Stimulated activated naive B cell treated with anti-CD40 and anti-IgM and Interleukin-4, amounts not matched to agents 10 μg/mL and 1 μg/mL and 100 μg/mL, for 72 hours (primary cell): Measurements from ENCODE around the gene SCARB1.

Experiments used
- ATAC-seq, 2 donors: fragments of 150-1000 bp; cut with Tn5 transposase; replicated peaks; 2 replicates each; pipeline ENCODE4 v1.10.0; 2021; ENCODE audit warnings: moderate library complexity in 1 of 2
- DNase-seq: peaks from one replicate; pipeline ENCODE4 v3.0.0; 2021
- H3K27ac Mint-ChIP-seq: one replicate; pipeline ENCODE4 v1.8.0; 2022; ENCODE audit warnings: mild to moderate bottlenecking, mixed read lengths
- H3K27me3 Mint-ChIP-seq, 2 donors: one replicate each; pipeline ENCODE4 v1.8.0; 2022; ENCODE audit warnings: mixed read lengths in 2 of 2
- H3K36me3 Mint-ChIP-seq, 2 donors: one replicate each; pipeline ENCODE4 v1.8.0; 2022; ENCODE audit warnings: mixed read lengths in 2 of 2, mild to moderate bottlenecking in 1 of 2
- H3K4me1 Mint-ChIP-seq, 2 donors: one replicate each; pipeline ENCODE4 v1.8.0; 2022; ENCODE audit warnings: mixed read lengths in 2 of 2, mild to moderate bottlenecking in 1 of 2
- H3K4me3 Mint-ChIP-seq, 2 donors: one replicate each; pipeline ENCODE4 v1.8.0; 2022; ENCODE audit warnings: mild to moderate bottlenecking in 2 of 2, mixed read lengths in 2 of 2, moderate library complexity in 1 of 2
- H3K9me3 Mint-ChIP-seq, 2 donors: one replicate each; pipeline ENCODE4 v1.8.0; 2022; ENCODE audit warnings: mixed read lengths in 2 of 2, mild to moderate bottlenecking in 1 of 2

The SCARB1 gene

GRCh38 chr12:124848621-124849380, 14.9 kb downstream of the SCARB1 start:
- H3K36me3 Mint-ChIP-seq, result peaks cover 27 to 42% of the 10 kb centered on the region in 2 donors
- H3K27ac Mint-ChIP-seq, result peak overlapping the region; percentile 17
- H3K9me3 Mint-ChIP-seq, result no peaks in the 10 kb centered on the region
- peaks cover 16 to 18% of the 10 kb centered on the region in 2 donors for H3K4me1 Mint-ChIP-seq
- H3K27me3 Mint-ChIP-seq, result no peaks in the 10 kb centered on the region
- DNase-seq (no peak), ATAC-seq (no peak)
- no peak overlapping the region for H3K4me3 Mint-ChIP-seq

- Mint-ChIP-seq H3K9me3 (no peaks in the 10 kb centered on the region), H3K27ac (no peak overlapping the region), H3K27me3 (no peaks in the 10 kb centered on the region), H3K4me1 (peaks cover 9 to 10% of the 10 kb centered on the region in 2 donors), H3K4me3 (no peak overlapping the region), H3K36me3 (peaks cover 25 to 41% of the 10 kb centered on the region in 2 donors)
- ATAC-seq (no peak), DNase-seq (no peak)
Measured at GRCh38 chr12:124847113-124848074, 16.3 kb downstream of the SCARB1 start.

- H3K27me3 Mint-ChIP-seq, result no peaks in the 10 kb centered on the region
- ATAC-seq (no peak), DNase-seq (no peak)
- peaks cover 8 to 14% of the 10 kb centered on the region in 2 donors for H3K4me1 Mint-ChIP-seq
- peaks cover 29 to 48% of the 10 kb centered on the region in 2 donors for H3K36me3 Mint-ChIP-seq
- H3K27ac Mint-ChIP-seq, result no peak overlapping the region
- H3K4me3 Mint-ChIP-seq, result no peak overlapping the region
- no peaks in the 10 kb centered on the region for H3K9me3 Mint-ChIP-seq
Measured at GRCh38 chr12:124844411-124845397, 19.0 kb downstream of the SCARB1 start.

DNA sequence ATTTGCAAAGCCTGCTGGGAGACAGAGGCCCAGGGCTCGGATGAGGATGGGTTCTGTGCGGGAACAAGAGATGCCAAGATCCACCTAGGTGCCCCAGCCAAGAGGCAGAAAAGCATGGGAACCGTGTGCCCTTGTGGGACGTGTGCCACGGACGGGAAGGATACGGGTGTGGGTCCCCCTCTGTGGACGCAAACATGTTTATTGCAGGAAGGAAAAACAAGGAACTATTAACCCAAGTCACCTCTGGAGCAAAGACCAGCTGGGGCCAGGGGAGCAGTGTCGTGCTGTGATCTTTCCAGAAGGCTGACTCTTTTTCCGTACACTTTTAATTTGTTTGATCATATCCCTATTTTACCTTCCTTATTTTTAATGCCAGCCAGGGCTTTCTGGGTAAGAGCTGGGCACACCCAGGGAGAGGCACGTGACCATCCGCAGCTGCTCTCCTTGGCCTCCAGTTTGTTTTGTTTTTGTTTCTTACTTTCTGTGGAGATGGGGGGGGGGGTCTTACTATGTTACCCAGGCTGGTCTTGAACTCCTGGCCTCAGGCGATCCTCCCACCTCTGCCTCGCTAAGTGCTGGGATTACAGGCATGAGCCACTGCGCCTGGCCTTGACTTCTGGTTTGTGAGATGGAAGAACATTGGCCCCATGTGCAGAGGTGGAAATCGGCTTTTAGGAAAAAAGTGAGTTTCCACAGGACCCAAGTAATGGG, 20.7 kb downstream of the SCARB1 start:
- Mint-ChIP-seq H3K27ac (peak overlapping the region; percentile 49), H3K4me3 (no peak overlapping the region), H3K36me3 (peaks cover 23 to 39% of the 10 kb centered on the region in 2 donors), H3K27me3 (no peaks in the 10 kb centered on the region), H3K9me3 (no peaks in the 10 kb centered on the region), H3K4me1 (peaks cover 8 to 14% of the 10 kb centered on the region in 2 donors)
- DNase-seq (no peak), ATAC-seq (no peak)

- Mint-ChIP-seq H3K27me3 (no peaks in the 10 kb centered on the region), H3K4me3 (no peak overlapping the region), H3K9me3 (no peaks in the 10 kb centered on the region), H3K36me3 (peaks cover 23 to 41% of the 10 kb centered on the region in 2 donors), H3K4me1 (peaks cover 10 to 14% of the 10 kb centered on the region in 2 donors), H3K27ac (peak overlapping the region; percentile 49)
- ATAC-seq, result no peak
- no peak for DNase-seq
Measured at GRCh38 chr12:124842073-124842749, 21.5 kb downstream of the SCARB1 start.

DNA sequence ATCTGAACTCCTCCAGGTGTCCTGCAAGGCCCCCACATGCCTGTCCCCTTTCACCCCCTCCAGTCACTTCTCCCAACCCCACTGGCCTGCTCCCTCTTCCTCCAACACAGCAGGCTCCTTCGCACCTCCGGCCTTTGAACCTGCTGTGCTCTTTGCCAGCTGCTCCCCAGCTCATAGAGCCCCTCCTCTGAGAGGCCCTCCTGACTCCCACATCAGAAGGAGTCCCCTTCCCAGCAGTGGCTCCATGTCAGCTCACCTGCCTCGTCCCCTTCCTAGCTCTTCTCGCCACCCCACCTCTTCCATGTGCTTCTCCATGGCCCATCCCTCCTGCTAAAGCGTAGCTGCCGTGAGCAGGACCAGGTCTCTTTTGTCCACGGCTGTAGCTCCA, 22.1 kb downstream of the SCARB1 start:
- DNase-seq, result no peak
- no peaks in the 10 kb centered on the region for H3K9me3 Mint-ChIP-seq
- no peaks in the 10 kb centered on the region for H3K27me3 Mint-ChIP-seq
- H3K27ac Mint-ChIP-seq, result peak overlapping the region; percentile 47
- H3K4me3 Mint-ChIP-seq, result no peak overlapping the region
- peaks cover 11 to 13% of the 10 kb centered on the region in 2 donors for H3K4me1 Mint-ChIP-seq
- H3K36me3 Mint-ChIP-seq, result peaks cover 23 to 39% of the 10 kb centered on the region in 2 donors
- ATAC-seq, result no peak

DNA sequence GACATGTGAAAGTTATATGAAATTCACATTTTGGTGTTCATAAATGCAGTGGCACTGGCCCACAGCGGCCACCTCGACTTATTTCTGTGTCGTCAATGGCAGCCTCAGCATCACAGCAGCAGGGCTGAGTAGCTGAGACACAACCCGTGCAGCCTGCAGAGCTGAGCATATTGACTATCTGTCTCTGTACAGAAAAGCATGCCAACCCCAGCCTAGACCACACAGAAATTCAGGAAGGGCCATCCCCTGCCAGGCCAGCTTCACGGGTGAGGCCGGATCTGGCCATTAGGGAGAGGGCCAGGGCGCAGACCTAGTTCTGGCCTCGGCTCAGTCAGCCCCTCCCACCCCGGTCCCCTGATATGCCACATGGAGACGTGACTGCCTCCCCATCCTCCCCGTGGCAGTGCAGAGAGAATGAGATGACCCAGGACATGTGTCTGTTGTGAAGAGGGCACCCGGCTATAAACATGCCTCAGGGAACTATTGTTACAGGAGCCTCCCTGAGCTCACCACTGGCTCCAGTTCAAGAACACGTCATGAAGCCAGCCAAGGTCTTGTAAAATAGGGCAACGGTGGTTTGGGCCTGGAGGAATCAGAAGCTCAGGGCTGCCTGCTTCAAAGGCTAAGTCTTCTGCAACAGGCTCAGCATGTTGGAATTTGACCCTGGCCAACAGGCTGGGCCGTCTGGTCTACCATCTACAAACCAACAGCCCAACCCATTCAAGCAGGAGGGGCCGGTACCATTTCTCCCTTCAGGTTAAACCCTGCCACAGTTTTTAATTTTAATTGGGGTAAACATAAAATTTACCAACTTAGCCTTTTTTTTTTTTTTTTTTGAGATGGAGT, 25.5 kb downstream of the SCARB1 start:
- ATAC-seq (no peak), DNase-seq (no peak)
- H3K27ac Mint-ChIP-seq, result no peak overlapping the region
- H3K27me3 Mint-ChIP-seq, result no peaks in the 10 kb centered on the region
- H3K36me3 Mint-ChIP-seq, result peaks cover 18 to 40% of the 10 kb centered on the region in 2 donors
- no peak overlapping the region for H3K4me3 Mint-ChIP-seq
- peaks cover 11 to 13% of the 10 kb centered on the region in 2 donors for H3K4me1 Mint-ChIP-seq
- no peaks in the 10 kb centered on the region for H3K9me3 Mint-ChIP-seq

DNA sequence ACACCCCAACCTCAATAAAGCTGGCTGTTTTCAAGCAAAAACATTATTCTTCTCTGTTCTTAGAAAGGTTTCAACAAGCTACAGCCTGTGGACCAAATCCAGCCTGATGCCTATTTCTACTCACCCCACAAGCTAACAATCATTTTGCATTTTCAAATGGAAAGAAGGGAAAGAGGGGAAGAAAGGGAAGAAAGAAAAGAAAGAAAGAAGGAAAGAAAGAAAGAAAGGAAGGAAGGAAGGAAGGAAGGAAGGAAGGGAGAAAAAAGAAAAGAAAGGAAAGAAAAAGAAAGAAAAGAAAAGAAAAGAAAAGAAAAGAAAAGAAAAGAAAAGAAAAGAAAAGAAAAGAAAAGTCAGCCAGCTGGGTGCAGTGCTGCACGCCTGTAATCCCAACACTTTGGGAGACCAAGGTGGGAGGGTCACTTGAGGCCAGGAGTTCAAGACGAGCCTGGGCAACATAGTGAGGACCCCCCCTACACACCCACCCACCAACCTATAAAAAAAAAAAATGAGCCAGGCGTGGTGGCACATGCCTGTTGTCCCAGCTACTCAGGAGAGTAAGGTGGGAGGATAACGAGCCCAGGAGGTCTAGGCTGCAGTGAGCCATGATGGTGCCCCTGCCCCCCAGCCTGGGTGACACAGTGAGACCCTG, 26.3 kb downstream of the SCARB1 start:
- Mint-ChIP-seq H3K9me3 (no peaks in the 10 kb centered on the region), H3K36me3 (peaks cover 13 to 36% of the 10 kb centered on the region in 2 donors), H3K27ac (no peak overlapping the region), H3K4me1 (peaks cover 8 to 9% of the 10 kb centered on the region in 2 donors), H3K27me3 (no peaks in the 10 kb centered on the region), H3K4me3 (no peak overlapping the region)
- ATAC-seq (no peak), DNase-seq (no peak)

DNA sequence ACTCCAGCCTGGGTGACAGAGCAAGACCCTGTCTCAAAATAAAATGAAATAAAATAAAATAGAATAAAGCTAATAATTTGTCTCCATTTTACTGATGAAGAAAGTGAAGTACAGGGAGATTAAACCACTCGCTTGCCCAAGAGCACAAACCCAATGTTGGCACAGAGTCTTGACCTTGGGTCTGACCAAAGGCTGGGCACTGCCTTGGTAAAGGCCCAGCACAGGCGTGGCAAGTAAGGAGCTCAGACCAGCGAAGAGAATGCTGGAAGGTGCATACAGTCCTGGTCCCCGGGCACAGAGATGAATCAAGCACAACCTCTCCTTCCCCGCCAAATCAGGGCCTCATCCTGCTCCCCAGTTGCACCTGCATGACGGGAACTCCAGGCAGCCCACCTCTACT, 26.9 kb downstream of the SCARB1 start:
- ATAC-seq (no peak), DNase-seq (no peak)
- no peaks in the 10 kb centered on the region for H3K27me3 Mint-ChIP-seq
- H3K9me3 Mint-ChIP-seq, result no peaks in the 10 kb centered on the region
- H3K4me3 Mint-ChIP-seq, result no peak overlapping the region
- no peak overlapping the region for H3K27ac Mint-ChIP-seq
- H3K36me3 Mint-ChIP-seq, result peaks cover 8 to 30% of the 10 kb centered on the region in 2 donors
- peaks cover 6 to 8% of the 10 kb centered on the region in 2 donors for H3K4me1 Mint-ChIP-seq

GRCh38 chr12:124835656-124836410, 27.8 kb downstream of the SCARB1 start:
- Mint-ChIP-seq H3K27ac (no peak overlapping the region), H3K9me3 (no peaks in the 10 kb centered on the region), H3K4me3 (no peak overlapping the region), H3K4me1 (peaks cover 4 to 6% of the 10 kb centered on the region in 2 donors), H3K36me3 (peaks cover 5 to 25% of the 10 kb centered on the region in 2 donors), H3K27me3 (no peaks in the 10 kb centered on the region)
- DNase-seq, result no peak
- no peak for ATAC-seq

GRCh38 chr12:124834822-124835221, 28.8 kb downstream of the SCARB1 start:
- Mint-ChIP-seq H3K36me3 (peaks cover 0 to 24% of the 10 kb centered on the region in 2 donors), H3K9me3 (peaks cover 0 to 3% of the 10 kb centered on the region in 2 donors), H3K27me3 (no peaks in the 10 kb centered on the region), H3K4me1 (peaks cover 4 to 6% of the 10 kb centered on the region in 2 donors), H3K27ac (no peak overlapping the region), H3K4me3 (no peak overlapping the region)
- no peak for ATAC-seq
- DNase-seq, result no peak
